ENCODE results near the gene EGLN3.
"Not testable (repeated sequence)": the region's sequence is repeated elsewhere in the genome, so short reads cannot be mapped to it uniquely, and the experiment has no call there.

EGLN3 gene

GRCh38 chr14:33950320-33951182, at the start of gene EGLN3:
Gene EGLN3 (minus strand): TSS chr14:33951074. CDS start chr14:33950752, 322 bp downstream.
- DNase-seq (ENCODE audit: low read depth): peak; percentile 4

- DNase-seq (ENCODE audit: low read depth): no peak
These were observed 49.5 kb upstream of the EGLN3 start for GRCh38 chr14:34000396-34000795.

GRCh38 chr14:33999771-34000291, 49.0 kb upstream of the EGLN3 start:
- no peak for DNase-seq (ENCODE audit: low read depth)

- DNase-seq (ENCODE audit: low read depth): no peak
These were observed 46.7 kb upstream of the EGLN3 start for GRCh38 chr14:33997611-33998010.

GRCh38 chr14:33996462-33996861, 45.6 kb upstream of the EGLN3 start:
- no peak for DNase-seq (ENCODE audit: low read depth)

GRCh38 chr14:33993246-33993645, 42.4 kb upstream of the EGLN3 start:
- no peak for DNase-seq (ENCODE audit: low read depth)

- DNase-seq (ENCODE audit: low read depth): no peak
These were observed 41.6 kb upstream of the EGLN3 start for GRCh38 chr14:33992274-33993007.

GRCh38 chr14:33990790-33991189, 39.9 kb upstream of the EGLN3 start:
- DNase-seq (ENCODE audit: low read depth): no peak

- no peak for DNase-seq (ENCODE audit: low read depth)
These were observed 36.7 kb upstream of the EGLN3 start for GRCh38 chr14:33987565-33988080.

- DNase-seq (ENCODE audit: low read depth): peak; percentile 89
These were observed 35.9 kb upstream of the EGLN3 start for GRCh38 chr14:33986804-33987203.

- no peak for DNase-seq (ENCODE audit: low read depth)
These were observed 34.4 kb upstream of the EGLN3 start for GRCh38 chr14:33985242-33985641.

GRCh38 chr14:33979613-33980276, 28.9 kb upstream of the EGLN3 start:
- no peak for DNase-seq (ENCODE audit: low read depth)

- no peak for DNase-seq (ENCODE audit: low read depth)
These were observed 28.2 kb upstream of the EGLN3 start for GRCh38 chr14:33978892-33979612.

GRCh38 chr14:33972583-33973081, 21.8 kb upstream of the EGLN3 start:
- DNase-seq (ENCODE audit: low read depth): no peak

GRCh38 chr14:33969846-33970245, 19.0 kb upstream of the EGLN3 start:
- DNase-seq (ENCODE audit: low read depth): not testable (repeated sequence)

- DNase-seq (ENCODE audit: low read depth): no peak
These were observed 17.8 kb upstream of the EGLN3 start for GRCh38 chr14:33968722-33969121.

GRCh38 chr14:33967138-33967537, 16.3 kb upstream of the EGLN3 start:
- DNase-seq (ENCODE audit: low read depth): no peak

- no peak for DNase-seq (ENCODE audit: low read depth)
These were observed 15.4 kb upstream of the EGLN3 start for GRCh38 chr14:33966276-33966675.

GRCh38 chr14:33964599-33965317, 13.9 kb upstream of the EGLN3 start:
- no peak for DNase-seq (ENCODE audit: low read depth)

- DNase-seq (ENCODE audit: low read depth): no peak
These were observed 13.0 kb upstream of the EGLN3 start for GRCh38 chr14:33963892-33964291.

GRCh38 chr14:33962466-33962865, 11.6 kb upstream of the EGLN3 start:
- DNase-seq (ENCODE audit: low read depth): not testable (repeated sequence)

All from non-pigmented ciliary epithelial cell (primary cell).